PC-9 (cell line): ENCODE data around the gene VSIG10L. TPM values are rescaled to one million over a fixed set of nuclear protein-coding genes. Genes with fewer than 3 reads are reported as not detected.

Experiments used
- BruUV-seq: library from RNA; stranded (reverse); fragments of 400-500 nt; replicated peaks from 2 replicates; lab custom pipeline; 2021; lab: Mats Ljungman, UMichigan
- CTCF ChIA-PET: fragments of 300-600 bp; sonication (Branson Sonifier 250); formaldehyde crosslinking; loops from one replicate; lab custom pipeline; 2022; ENCODE audit warnings: antibody characterized with exemption; lab: Charles Lee
- POLR2A ChIA-PET: fragments of 300-600 bp; sonication (Branson Sonifier 250); formaldehyde crosslinking; loops from one replicate; lab custom pipeline; 2022; ENCODE audit warnings: antibody characterized with exemption; ENCODE audit not compliant: unreplicated experiment; lab: Charles Lee
- DNase-seq, 2 experiments: peaks; one replicate each; pipeline versions ENCODE4 v3.0.0 to v3.0.0-alpha.2; 2015 to 2022; ENCODE audit warnings: mixed read lengths in 1 of 2
- H2AFZ ChIP-seq: fragments of 200-600 bp; sonication (generic); 2 replicates; pipeline ENCODE4 v1.8.1; 2017; ENCODE audit warnings: antibody characterized with exemption
- H3F3A ChIP-seq: fragments of 200-600 bp; sonication (generic); 2 replicates; pipeline ENCODE4 v1.8.1; 2017; ENCODE audit warnings: antibody characterized with exemption, mild to moderate bottlenecking, low read depth; ENCODE audit not compliant: insufficient read depth
- H3K27ac ChIP-seq: fragments of 200-600 bp; sonication (generic); 2 replicates; pipeline ENCODE4 v1.6.1; 2016; ENCODE audit warnings: mixed run types
- H3K27me3 ChIP-seq: fragments of 200-600 bp; sonication (generic); 2 replicates; pipeline ENCODE4 v1.6.1; 2016; ENCODE audit warnings: low read depth, mixed run types; ENCODE audit not compliant: insufficient read depth
- H3K36me3 ChIP-seq: fragments of 200-600 bp; sonication (generic); 2 replicates; pipeline ENCODE4 v1.6.1; 2016; ENCODE audit warnings: low read depth, mixed run types
- H3K4me1 ChIP-seq: fragments of 200-600 bp; sonication (generic); replicated peaks from 2 replicates; pipeline ENCODE4 v1.6.1; 2016; ENCODE audit warnings: mixed run types; ENCODE audit not compliant: insufficient read depth
- H3K4me2 ChIP-seq: fragments of 200-600 bp; sonication (generic); 2 replicates; pipeline ENCODE4 v1.6.1; 2017; ENCODE audit warnings: mixed run types
- H3K4me3 ChIP-seq: fragments of 200-600 bp; sonication (generic); 2 replicates; pipeline ENCODE4 v1.6.1; 2016; ENCODE audit warnings: mixed run types
- H3K79me2 ChIP-seq: fragments of 200-600 bp; sonication (generic); 2 replicates; pipeline ENCODE4 v1.6.1; 2017; ENCODE audit warnings: low read depth, mixed run types
- H3K9me2 ChIP-seq: fragments of 200-600 bp; sonication (generic); 2 replicates; pipeline ENCODE4 v1.8.1; 2017; ENCODE audit warnings: mild to moderate bottlenecking; ENCODE audit not compliant: insufficient read depth
- H3K9me3 ChIP-seq: fragments of 200-600 bp; sonication (generic); 2 replicates; pipeline ENCODE4 v1.8.1; 2016; ENCODE audit warnings: low read depth; ENCODE audit not compliant: insufficient read depth
- H4K20me1 ChIP-seq: fragments of 200-600 bp; sonication (generic); 2 replicates; pipeline ENCODE4 v1.8.1; 2017; ENCODE audit not compliant: insufficient read depth
- EZH2 ChIP-seq: fragments of 200-600 bp; sonication (generic); IDR thresholded peaks from 2 replicates; pipeline ENCODE4 v1.8.0; 2017; ENCODE audit warnings: antibody characterized with exemption, low read depth
- intact Hi-C: fragments of 100-400 bp; cut with micrococcal nuclease; formaldehyde crosslinking; loops from one replicate; pipeline ENCODE4 v1.10.0; 2022; ENCODE audit not compliant: unreplicated experiment
- total RNA-seq: library from RNA; stranded (reverse); gene quantifications from 2 replicates; pipeline ENCODE4 v1.2.3, GENCODE V29; 2021
- TF ChIP-seq, protein P1 (sequence below): fragments of 200-600 bp; sonication (generic); conservative IDR thresholded peaks from 2 replicates; pipeline ENCODE4 v1.6.1; 2017; ENCODE audit warnings: mixed run types, antibody characterized with exemption, mild to moderate bottlenecking, moderate library complexity

VSIG10L gene
- total RNA-seq, 1 experiment from 2014 or later, result 2.8 TPM

DNA sequence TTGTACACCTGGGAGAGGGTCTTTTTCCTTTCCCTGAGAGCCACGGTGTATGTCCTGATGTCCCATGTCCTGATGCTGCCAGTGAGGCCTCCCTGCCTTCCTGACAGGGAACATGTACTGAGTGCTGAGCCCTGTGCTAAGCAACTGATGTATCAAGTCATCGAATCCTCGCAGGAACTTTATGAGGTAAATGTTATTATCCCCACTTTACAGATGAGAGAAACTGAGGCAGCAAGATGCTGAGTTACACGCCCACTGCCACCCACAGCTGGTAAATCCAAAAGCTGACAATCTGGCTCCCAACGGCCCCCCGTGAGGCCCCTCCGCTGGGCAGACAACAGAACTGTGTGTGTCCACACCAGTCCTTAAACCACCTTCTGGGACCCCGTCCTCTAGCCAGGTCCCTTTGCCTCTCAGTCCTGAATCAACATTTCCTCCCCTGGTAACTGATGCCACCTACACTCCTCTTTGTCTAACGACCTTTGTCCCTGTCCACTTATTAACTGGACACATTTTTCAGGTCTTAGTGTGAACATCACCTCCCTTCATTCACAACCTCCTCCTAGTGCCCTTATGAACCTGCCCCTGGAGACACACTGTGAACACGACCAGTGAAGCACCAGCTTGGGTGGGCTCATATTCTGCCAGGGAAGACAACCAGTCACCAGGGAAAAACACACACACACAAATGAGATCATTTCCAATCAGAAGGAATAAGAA, 5.4 kb upstream of the VSIG10L start:
- Histone ChIP-seq H3K27me3 (no peaks in the 10 kb centered on the region), H3K27ac (no peak overlapping the region), H3F3A (peaks cover 25% of the 10 kb centered on the region), H3K4me3 (no peak overlapping the region), H3K4me2 (no peak overlapping the region), H3K9me3 (no peaks in the 10 kb centered on the region), H4K20me1 (no peaks in the 10 kb centered on the region; the same call in none of the 2 replicates), H3K79me2 (no peaks in the 10 kb centered on the region), H3K36me3 (no peaks in the 10 kb centered on the region), H2AFZ (no peak overlapping the region), H3K4me1 (peaks cover 11% of the 10 kb centered on the region), H3K9me2 (no peaks in the 10 kb centered on the region)
- POLR2A ChIA-PET, result no interaction called here
- DNase-seq, result no peak
- CTCF ChIA-PET, result no interaction called here
- TF ChIP-seq, protein P1, sequence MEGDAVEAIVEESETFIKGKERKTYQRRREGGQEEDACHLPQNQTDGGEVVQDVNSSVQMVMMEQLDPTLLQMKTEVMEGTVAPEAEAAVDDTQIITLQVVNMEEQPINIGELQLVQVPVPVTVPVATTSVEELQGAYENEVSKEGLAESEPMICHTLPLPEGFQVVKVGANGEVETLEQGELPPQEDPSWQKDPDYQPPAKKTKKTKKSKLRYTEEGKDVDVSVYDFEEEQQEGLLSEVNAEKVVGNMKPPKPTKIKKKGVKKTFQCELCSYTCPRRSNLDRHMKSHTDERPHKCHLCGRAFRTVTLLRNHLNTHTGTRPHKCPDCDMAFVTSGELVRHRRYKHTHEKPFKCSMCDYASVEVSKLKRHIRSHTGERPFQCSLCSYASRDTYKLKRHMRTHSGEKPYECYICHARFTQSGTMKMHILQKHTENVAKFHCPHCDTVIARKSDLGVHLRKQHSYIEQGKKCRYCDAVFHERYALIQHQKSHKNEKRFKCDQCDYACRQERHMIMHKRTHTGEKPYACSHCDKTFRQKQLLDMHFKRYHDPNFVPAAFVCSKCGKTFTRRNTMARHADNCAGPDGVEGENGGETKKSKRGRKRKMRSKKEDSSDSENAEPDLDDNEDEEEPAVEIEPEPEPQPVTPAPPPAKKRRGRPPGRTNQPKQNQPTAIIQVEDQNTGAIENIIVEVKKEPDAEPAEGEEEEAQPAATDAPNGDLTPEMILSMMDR, result no peak
- TF ChIP-seq EZH2, result no peak
- no TSS peak for BruUV-seq
- intact Hi-C loops, result no loop called here

DNA sequence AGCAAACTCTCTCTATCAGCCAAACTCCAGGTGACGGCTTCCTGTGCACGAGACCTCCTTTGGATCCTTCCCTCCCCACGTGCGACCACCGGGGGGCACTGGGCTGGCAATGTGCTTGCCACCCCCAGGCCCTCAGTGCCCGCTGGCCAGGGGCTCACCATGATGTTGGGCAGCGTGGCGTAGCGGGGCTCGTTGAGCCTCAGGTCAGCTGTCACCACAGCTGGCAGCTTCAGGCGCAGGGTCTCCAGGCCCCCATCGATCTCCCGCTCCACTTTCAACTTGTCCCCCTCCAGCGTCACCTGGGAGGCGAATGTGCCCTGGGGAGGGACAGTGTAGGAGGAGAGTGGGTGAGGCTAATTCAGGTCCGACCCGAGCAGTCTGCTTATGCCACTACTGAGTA, 4.8 kb upstream of the VSIG10L start:
- Histone ChIP-seq H2AFZ (no peak overlapping the region), H3K79me2 (no peaks in the 10 kb centered on the region), H3K27ac (no peak overlapping the region), H4K20me1 (no peaks in the 10 kb centered on the region; the same call in none of the 2 replicates), H3K4me1 (peaks cover 18% of the 10 kb centered on the region), H3K4me3 (no peak overlapping the region), H3K4me2 (no peak overlapping the region), H3F3A (peaks cover 32% of the 10 kb centered on the region), H3K36me3 (no peaks in the 10 kb centered on the region), H3K27me3 (no peaks in the 10 kb centered on the region), H3K9me2 (no peaks in the 10 kb centered on the region), H3K9me3 (no peaks in the 10 kb centered on the region)
- intact Hi-C loops, result no loop called here
- DNase-seq, result no peak
- BruUV-seq, result no TSS peak
- POLR2A ChIA-PET, result no interaction called here
- TF ChIP-seq EZH2, result no peak
- TF ChIP-seq, protein P1, result no peak
- CTCF ChIA-PET, result interaction anchor here (0.6 kb wide), 1 partner anchor 76 kb away, joined by 4 read pairs; no protein-coding TSS in a partner anchor

DNA sequence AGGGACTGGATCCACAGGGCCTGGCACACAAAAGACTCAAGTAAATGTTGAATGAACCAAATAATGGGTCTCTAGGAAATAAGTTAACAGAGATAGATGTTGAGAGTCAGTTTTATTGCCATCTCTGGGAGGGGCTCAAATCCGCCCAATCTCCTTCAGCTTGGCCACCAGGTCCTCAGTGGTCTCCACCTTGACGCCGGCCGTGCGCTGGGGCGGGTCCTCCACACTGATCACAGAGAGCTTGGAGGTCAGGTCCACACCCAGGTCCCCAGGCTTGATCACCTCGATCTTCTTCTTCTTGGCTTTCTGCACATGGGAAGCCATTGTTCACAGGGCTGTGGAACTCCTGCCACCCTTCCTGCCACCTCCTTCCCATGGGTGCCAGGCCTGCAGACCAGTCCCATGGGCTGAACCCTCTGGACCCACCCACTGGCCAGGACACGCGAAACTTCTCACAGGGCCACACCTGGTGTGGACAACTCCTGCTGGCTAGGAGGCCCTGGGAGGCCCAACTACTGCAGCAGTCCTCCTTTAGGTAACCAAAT, 3.2 kb upstream of the VSIG10L start:
- no peaks in the 10 kb centered on the region for H3K79me2 ChIP-seq
- H3K27ac ChIP-seq, result no peak overlapping the region
- no peaks in the 10 kb centered on the region for H3K36me3 ChIP-seq
- H3K4me3 ChIP-seq, result no peak overlapping the region
- peaks cover 17% of the 10 kb centered on the region for H3K4me1 ChIP-seq
- H3K27me3 ChIP-seq, result no peaks in the 10 kb centered on the region
- H4K20me1 ChIP-seq, result no peaks in the 10 kb centered on the region; the same call in none of the 2 replicates
- ChIA-PET CTCF (no interaction called here), POLR2A (no interaction called here)
- BruUV-seq, result no TSS peak
- no peak overlapping the region for H3K4me2 ChIP-seq
- TF ChIP-seq EZH2, result no peak
- TF ChIP-seq, protein P1, result no peak
- no peaks in the 10 kb centered on the region for H3K9me3 ChIP-seq
- H2AFZ ChIP-seq, result no peak overlapping the region
- H3K9me2 ChIP-seq, result no peaks in the 10 kb centered on the region
- intact Hi-C loops, result no loop called here
- peaks cover 35% of the 10 kb centered on the region for H3F3A ChIP-seq
- no peak for DNase-seq
